Measurements from ENCODE around the gene SEPTIN10.
"Not testable (repeated sequence)": the region's sequence is repeated elsewhere in the genome, so short reads cannot be mapped to it uniquely, and the experiment has no call there.

SEPTIN10 gene

DNA sequence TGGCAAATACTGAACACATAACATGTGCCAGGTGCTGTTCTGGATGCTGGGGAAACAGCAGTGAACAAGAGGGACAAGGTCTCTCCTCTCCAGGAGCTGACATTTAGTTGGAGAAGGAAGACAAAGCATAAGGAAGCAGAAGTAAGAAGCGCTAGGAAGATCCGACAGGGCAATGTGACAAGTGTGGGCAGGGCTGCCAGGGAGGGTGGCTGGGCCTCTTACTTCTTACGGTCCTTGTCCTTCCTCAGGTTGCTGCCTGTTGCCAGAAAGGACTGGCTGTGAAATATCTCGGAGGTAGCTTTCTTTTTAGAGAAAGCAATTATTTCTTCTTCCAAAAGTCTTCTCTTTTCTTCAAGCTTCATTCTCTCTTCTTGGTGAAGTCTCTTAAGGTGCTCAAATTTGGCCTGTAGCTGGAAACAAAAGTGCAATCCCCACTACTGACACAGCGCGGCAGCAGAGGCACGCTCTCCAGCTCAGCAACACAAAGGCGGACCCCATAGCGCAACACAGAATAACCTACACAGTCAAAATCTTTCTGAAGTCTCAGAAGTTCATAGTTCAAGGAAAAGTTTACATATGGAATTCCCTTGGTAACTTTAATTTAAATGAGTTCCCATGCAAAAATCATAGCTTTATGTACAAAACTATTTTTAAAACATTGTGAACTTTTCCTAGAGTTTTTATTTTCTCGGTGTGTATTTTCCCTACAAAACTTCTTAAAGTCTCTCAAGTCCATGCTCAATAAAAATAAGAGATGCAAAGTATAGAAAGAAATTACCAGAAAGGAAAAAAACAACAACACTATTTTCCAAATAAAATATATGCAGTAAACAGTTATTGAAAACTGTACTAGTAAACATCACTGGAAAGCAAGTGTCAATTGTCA is 67.7 kb downstream of the SEPTIN10 start:
- DNase-seq (ENCODE audit: low spot score) = peak; percentile 38

DNA sequence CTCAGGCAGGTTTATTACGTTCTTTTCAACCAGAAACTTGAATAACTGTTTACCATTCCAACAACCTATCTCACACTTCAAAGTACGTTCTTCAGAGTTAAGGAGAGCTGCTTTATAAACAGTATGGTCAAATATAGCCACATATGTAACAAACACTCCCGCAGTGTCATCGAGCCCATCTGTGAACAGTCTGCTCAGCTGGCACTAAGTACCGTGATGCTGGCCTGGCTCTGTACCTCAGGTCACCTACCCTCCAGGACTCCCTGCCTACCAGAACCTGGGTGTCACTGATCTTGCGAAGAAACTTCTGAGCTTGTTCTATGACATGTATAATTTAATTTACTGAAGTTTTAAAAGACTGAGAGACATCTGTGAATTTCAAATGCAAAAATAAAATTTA is 71.4 kb downstream of the SEPTIN10 start:
- no peak for DNase-seq (ENCODE audit: low spot score)

DNA sequence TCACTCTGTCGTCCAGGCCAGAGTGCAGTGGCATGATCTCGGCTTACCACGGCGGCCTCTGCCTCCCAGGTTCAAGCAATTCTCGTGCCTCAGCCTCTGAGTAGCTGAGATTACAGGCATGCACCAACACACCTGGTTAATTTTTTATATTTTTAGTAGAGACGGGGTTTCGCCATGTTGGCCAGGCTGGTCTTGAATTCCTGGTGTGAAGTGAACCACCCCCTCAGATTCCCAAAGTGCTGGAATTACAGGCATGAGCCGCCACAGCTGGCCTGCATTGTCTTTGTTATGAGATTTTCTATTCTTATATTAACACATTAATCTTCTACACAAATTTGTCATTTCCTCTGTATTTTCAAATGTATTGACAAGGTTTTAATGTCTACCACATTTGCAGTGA is 75.2 kb downstream of the SEPTIN10 start:
- no peak for DNase-seq (ENCODE audit: low spot score)

DNA sequence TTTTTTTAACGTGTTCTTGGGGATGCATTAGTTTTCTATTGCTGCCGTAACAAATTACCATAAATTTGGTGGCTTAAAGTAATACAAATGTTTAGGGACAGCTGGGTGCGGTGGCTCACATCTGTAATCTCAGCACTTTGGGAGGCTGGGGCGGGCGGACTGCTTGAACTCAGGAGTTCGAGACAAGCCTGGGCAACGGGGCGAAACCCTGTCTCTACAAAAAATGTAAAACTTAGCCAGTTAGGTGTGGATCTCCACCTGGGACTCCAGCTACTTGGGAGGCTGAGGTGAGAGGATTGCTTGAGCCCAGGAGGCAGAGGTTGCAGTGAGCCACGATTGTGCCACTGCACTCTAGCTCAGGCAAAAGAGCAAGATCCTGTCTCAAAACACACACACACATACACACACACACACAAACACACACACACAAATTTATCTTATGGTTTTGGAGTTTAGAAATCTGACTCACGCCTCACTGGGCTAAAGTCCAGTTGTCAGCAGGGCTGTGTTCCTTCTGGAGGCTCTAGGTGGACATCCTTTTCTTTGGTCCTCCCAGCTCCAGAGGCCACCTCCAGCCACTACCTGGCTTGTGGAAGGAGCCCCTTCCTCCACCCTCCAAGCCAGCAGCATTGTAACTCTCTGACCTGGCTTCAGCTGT is 76.1 kb downstream of the SEPTIN10 start:
- DNase-seq (ENCODE audit: low spot score) = no peak

DNA sequence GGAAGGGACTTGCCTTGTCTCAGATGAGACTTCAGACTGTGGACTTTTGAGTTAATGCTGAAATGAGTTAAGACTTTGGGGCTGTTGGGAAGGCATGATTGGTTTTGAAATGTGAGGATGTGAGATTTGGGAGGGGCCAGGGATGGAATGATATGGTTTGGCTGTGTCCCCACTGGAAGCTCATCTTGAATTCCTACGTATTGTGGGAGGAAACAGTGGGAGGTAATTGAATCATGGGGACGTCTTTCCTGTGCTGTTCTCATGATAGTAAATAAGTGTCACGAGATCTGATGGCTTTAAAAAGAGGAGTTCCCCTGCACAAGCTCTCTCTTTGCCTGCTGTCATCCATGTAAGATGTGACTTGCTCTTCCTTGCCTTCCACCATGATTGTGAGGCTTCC is 77.2 kb downstream of the SEPTIN10 start:
- not testable (repeated sequence) for DNase-seq (ENCODE audit: low spot score)

DNA sequence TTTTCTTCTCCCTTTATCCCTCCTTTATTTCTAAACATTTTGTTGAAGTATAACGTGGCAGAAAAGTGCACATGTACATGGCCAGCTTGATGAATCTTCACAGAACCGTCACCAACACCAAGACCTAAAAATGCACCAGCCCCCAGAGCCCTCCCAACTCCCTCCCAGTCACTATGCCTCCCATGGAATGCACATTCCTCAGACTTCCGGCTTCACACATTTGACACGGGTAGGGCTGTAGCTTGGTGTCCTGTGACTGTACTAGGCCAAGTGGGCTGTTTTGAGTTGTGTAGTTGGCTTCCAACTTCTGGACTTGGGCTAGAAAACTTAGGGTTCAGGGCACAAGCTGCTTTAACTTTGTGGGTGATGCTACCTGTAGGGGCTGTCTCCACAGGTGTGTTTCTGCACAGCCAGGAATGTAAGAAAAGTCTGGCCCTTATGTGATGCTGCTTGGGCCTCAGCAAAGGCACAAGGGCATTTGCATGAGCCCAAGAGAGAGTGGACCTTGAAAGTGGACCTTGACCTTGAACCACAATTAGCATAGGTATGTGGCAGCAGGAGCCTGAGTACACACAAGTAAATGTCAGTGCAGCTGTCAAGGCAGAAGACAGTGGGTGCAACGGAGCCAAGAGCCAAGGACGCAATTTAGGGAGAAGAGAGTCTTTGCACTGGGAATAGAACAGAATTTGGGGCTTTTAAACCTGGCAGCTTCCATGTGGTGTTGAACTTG is 78.4 kb downstream of the SEPTIN10 start:
- no peak for DNase-seq (ENCODE audit: low spot score)

DNA sequence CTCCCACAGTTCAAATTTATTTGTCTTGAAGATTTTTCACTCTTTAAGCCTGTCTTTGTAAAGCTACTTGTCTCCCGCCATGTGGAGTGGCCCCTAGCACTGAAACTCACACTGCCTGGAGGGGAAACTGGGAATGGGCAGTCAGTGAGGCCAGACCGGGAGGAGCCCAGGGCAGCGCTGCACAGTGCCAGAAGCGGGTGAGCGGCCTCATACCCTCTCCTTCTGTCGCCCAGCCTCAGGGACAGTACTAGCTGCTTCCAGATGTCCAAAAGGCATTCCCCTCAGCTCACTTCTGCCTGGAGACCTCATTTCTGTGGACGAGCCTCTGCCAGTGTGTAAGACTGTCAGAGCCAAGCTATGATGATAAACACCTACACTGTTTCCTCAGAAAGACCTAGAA is 79.9 kb downstream of the SEPTIN10 start:
- no peak for DNase-seq (ENCODE audit: low spot score)

DNA sequence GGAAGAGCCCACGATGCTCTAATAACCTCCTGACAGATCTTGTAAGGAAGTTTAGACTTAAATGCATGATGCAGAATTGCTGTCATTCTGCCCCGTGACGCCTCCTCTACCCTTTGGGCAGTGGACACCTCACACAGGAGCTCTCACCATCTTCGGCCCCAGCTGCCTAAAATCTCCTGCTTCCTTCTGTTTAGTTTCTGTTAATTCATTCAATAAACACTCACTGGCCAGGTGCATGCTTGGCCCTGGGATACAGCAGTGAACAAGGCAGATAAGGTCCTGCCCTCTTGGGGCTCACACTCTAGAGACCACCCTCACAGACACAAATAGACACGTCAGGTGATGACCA is 81.1 kb downstream of the SEPTIN10 start:
- no peak for DNase-seq (ENCODE audit: low spot score)

DNA sequence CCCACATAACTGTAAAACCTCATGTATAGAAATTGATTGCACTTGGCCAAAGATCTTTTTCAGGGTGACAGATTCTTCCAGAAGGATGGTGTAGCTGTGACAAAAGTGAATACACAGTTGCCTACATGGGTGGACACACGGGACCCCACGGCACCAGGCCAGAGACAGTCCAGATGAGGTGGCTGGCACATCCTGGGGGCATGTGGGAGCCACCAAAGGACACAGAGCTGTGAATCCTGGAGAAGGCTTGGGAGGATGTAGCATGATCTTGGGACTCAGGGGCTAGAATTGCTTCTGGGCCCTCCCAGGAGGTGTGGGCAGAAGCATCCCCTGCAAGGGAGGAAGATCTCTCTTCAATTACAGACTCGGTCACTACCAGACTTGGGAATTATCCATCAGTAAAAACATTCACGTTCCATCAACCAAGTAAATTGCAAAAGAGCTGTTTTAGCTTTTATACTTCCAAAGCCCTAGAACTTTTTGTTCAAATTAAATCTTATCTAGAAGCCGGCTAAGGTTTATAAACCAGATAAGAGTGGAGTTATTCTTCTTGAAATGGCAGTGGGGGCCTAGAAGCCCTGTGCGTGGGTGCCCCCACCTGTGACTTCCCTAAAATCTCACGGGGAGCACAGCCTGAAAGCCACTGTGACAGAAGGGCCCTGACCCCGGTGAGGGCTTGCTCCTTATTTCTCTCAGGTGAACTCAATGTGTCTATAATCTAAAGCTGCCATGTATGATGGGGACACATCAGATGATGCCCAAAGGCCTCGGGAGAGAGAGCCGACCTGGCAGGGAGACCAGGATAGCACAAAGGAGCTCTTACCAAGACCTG is 81.7 kb downstream of the SEPTIN10 start:
- no peak for DNase-seq (ENCODE audit: low spot score)

DNA sequence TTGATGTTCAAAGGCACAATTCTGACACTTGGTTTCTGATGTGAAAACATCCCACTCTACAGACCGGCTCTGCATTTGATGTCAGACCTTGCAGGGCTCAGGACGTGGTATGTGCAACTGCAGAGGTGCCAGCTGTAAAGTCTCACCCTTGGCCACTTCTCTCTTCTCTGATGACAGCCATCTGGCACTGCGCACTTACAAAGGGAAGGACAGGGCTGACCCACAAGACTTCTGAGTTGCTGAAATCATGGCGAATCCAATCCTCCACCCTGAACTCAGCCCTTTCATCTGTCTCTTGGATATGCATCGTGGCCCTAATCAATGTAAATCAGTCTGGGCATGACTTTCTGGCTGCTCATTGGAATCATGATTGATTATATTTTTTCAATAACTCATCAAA is 82.5 kb downstream of the SEPTIN10 start:
- no peak for DNase-seq (ENCODE audit: low spot score)

DNA sequence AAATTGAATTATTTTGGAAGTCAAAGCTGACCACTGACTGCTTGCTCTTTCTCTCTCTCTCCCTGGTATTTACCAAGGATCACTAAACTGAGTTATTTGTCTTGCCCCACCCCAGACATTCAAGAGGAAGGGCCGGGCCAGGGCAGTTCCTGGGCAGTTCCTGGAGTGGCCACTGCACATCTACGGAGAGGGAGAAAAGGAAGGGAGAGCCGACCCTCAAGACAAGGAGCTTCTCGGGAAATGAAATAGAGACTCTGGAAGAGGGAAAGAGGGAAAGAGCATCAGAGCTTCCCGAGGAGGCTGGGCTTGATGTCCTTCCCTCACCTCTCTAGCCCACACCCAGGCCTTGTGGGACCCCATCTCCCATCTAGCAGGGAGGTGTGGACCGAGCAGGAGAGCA is 83.1 kb downstream of the SEPTIN10 start:
- DNase-seq (ENCODE audit: low spot score) = no peak

DNA sequence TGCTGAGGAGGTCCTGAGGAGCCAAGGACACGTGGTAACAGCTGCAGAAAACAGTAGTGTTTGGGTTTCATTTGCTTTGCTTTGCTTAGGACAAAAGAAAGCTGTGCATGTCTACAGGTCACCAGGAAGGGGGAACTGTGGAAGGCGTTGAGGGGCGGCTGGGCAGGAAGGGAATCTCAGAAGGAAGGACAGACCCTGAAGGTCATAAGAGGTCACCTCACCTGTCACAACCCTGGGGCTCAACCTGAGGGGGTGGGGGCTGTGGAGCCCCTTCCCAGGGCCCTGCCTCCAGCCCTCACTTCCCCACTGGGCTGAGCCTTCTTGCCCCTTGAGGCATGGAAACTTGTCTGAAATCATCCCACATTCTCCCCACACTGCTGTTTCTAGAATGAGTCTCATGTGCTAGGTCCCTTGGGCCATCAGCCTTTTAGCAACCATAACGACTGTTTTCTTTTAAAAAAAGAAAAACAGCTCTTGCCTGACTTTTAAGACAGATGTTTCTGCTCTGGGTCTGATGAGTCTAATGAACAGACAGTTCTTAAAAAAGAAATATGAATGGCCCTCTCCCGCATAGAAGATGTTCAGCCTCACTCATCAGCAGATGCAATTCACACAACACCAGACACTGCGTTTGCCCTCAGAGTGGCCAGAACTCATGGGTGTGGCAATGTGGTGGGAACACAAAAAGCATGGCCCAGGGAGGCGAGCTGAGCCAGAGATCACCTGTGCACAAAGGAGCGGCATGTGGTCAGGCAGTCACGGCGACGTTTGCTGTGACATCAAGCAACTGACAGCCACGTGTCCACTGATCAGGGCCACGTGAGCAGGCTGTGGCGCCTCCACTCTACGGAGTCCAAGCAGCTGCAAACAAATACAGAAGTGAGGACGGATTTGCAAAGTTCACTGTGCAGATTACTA is 84.0 kb downstream of the SEPTIN10 start:
- DNase-seq (ENCODE audit: low spot score) = no peak

DNA sequence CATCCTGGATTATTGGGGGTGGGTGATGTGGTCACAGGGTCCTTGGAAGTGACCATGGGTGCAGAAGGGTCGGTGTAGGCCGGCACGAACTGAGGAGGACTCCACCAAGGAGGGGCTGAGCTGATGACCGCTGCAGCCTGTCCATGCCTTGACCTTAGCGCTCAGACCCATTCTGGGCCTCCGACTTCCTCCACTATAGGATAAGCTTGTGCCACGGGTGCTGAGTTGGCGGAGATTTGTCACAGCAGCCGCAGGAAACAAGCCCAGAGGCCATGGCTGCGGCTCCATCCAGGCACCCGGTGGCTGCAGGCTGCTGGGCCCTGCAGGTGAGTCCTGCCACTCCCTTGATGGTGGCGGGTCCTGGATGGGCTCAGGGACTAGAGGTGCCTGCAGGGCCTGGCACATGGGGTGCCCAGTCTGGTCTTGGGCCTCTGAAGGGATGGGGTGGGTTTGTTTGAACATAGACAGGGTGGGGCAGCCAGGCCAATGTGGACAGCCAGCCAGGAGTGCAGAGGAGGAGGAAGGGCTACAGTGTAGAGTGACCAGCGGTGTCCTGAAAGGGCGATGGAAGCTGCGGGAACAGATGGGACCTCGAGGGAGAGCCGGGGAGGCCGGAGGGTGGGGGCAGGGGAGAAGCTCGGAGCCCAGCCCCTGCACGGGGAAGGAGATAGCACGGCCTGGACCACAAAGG is 84.8 kb downstream of the SEPTIN10 start:
- DNase-seq (ENCODE audit: low spot score) = no peak

DNA sequence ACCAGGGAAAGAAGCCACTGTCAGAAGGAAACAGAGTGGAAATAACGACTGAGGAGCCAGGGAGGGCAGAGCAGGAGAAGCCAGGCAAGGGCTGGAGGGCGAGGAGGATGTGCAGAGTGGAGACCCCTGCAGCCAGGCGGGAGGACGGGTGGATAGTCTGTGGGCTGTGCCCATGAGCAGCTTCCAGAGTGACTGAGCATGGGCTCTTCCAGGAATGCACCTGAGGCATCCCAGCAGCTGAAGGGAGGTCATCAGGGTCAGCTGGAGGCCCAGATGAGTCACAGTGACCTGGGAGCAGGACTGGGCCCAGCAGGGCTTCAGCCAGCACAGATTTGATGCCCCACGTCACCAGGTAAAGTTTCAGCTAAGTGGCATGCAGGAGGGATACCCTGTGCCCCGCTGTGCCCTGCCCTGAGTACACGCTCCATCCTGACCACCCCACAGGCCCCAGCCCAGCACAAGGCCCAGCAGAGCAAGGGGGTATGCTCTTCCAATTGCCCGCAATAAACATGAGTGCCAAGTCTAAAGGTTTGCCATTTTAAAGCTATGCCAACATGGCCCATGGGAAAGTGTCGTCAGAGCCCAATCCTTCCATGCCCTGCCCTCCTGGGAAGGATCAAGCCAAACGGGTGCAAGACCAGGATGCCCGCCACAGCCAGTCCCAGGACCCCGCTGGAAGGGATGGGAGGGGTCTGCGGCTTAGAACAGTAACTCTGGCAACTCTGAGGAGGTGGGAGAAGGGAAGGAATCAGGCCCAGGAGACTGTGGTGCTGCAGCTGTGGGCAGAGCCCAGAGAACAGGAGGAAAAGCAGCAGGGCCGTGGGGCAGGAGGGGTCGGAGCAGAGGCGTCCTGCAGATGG is 85.7 kb downstream of the SEPTIN10 start:
- DNase-seq (ENCODE audit: low spot score) = no peak

DNA sequence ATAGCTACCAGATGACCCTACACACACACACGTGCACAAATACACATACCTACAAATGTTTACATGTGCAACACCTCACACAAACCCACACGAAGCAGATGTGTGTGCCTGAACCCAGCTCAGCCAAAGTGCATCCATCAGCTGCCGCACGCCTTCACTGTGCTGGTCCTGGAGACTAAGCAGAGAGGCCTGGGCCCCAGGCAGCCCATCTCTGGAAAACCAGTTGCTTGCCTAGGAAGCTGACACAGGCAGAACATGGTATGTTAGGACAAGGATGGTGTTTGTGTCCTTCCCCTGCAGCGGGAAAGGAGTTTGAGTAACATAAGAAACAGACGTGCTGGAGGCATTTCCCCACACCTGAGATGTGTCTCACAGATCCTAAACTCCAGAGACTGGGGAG is 86.7 kb downstream of the SEPTIN10 start:
- no peak for DNase-seq (ENCODE audit: low spot score)

DNA sequence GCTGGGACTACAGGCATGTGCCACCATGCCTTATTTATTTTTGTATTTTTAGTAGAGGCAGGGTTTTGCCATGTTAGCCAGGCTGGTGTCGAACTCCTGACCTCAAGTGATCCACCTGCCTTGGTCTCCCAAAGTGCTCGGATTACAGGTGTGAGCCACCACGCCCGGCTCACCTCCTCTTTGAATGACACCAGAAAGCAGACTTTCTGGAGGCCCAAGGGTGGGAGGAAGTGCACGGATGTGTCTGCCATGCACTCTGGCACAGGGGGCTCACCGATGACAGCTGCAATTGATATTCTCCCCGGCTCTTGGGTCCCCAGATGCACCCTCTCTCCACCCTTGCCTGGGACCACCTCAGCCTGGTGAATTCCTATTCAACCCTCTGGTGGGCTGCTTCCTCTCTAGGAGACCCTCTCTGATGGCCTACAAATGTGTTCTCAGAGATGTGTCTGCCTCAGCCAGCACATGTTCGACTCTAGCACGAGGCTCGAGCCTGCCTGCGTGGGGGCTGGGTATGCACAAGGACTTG is 87.3 kb downstream of the SEPTIN10 start:
- no peak for DNase-seq (ENCODE audit: low spot score)

DNA sequence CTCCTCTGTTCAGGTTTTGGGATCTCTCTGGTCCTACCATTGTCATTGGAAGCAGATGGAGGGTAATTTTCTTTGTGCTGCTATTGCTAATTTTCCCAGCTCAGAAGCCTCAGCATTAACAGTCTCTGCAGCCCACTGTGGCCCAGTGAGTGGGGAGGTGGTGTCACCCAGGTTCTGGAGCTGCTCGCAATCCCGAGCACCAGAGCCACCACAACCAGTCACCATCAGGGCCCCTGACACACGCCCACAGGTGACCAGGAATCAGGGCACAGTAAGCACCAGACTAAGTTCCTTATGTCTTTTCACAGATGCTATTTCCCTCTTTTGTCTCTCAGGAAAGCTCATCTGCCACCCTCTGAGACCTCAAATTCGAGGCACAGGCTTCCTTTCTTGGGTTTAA is 87.9 kb downstream of the SEPTIN10 start:
- DNase-seq (ENCODE audit: low spot score) = no peak

DNA sequence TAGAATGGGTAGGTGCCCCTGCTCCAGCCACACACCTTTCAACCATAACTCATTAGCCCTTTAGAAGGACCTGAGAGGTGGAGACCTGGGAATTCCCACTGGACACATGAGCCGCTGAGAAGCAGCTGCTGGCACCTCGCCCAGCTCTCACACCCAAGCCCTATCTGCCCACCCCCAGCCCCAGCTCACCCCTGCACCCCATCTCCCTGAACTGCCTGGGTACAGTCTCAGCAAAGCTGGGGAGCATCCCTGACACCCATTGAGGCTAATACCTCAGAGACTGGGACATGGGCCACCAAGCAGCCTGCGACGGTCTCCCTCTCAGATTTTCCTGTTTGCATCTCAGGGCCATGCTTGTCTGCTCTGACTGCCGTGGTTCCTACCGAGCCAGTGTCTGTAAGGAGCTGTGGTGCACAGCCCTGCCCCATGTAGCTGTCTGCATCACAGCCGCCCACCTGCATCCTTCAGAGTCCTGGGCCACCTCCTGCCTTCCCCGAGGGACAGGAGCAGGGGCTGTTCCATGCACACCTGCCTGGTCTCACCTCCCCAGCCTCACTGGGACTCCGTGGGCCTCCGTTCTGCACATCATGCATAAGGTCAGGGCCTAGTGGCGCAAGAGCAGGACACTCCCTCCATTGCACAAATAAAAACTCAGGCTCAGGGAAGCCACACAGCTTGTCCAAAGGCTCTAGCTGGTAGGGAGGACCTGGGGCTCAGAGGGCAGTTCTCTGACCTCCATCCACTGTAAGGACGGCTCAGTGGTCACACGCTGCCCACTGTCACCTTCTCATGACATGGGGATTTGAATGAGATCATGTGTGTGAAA is 90.0 kb downstream of the SEPTIN10 start:
- no peak for DNase-seq (ENCODE audit: low spot score)

All from CD4-positive, alpha-beta T cell treated with Interleukin-6 at 100 ng/mL for 8 hours (primary cell).